ENCODE results near the gene PIK3CA.
"Not testable (repeated sequence)": the region's sequence is repeated elsewhere in the genome, so short reads cannot be mapped to it uniquely, and the experiment has no call there.

PIK3CA gene

DNA sequence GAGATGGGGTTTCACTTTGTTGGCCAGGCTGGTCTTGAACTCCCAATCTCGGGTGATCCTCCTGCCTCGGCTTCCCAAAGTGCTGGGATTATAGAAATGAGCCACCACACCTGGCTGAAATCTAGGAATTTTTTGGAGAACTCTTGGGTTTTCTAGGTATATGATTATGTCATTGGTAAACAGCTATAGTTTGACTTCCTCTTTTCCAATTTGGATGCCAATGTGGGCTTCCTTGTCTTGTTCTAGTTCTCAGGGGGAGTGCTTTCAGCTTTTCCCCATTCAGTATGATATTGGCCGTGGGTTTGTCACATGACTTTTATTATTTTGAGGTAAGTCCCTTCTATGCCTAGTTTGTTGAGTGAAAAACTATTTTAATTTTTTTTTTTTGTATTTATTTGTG, 84.9 kb downstream of the PIK3CA start:
- no peak for TF ChIP-seq CTCF (conservative IDR thresholded peaks at IDR 0.05)
- TF ChIP-seq ZFX (IDR thresholded peaks at IDR 0.05), result no peak
- no peak overlapping the region for H3K27ac ChIP-seq

GRCh38 chr3:179234199-179234598, 86.0 kb downstream of the PIK3CA start:
- no peak for TF ChIP-seq CTCF (conservative IDR thresholded peaks at IDR 0.05)
- no peak for TF ChIP-seq ZFX (IDR thresholded peaks at IDR 0.05)
- no peak overlapping the region for H3K27ac ChIP-seq

DNA sequence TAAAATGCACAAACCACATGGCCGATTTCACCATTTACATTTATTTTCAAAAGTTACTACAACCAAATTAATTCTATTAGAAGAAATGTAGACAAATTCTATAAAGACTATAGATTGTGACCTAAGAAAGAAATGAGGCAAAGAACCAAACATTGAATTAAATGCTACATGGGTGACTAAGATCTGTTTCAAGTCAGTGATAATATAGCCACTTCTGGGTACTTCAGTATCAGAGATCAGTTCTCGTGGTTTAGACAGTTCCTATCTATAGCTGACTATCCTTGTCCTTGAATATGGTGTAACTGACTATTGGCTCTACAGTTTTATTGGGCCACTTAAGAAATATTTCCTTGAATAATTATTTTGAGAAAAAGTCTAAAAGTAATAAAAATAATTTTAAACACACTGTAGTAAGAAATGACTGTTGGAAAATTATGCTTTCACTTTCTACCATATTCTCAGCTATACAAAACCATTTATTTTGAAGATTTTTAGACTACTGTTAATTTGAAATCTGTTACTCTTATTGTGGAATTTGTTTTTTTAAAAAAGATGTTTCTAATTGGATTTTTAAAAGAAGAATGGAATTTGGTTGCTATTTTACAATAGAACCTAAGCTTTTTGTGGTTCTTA, 88.6 kb downstream of the PIK3CA start:
- H3K27ac ChIP-seq, result no peak overlapping the region
- TF ChIP-seq ZFX (IDR thresholded peaks at IDR 0.05), result no peak
- TF ChIP-seq CTCF (conservative IDR thresholded peaks at IDR 0.05), result no peak

- H3K27ac ChIP-seq, result not testable (repeated sequence)
Measured at GRCh38 chr3:179240299-179240698, 92.1 kb downstream of the PIK3CA start.

GRCh38 chr3:179242859-179243258, 94.7 kb downstream of the PIK3CA start:
- not testable (repeated sequence) for H3K27ac ChIP-seq

GRCh38 chr3:179244878-179245277, 96.7 kb downstream of the PIK3CA start:
- H3K27ac ChIP-seq, result no peak overlapping the region
- no peak for TF ChIP-seq ZFX (IDR thresholded peaks at IDR 0.05)
- no peak for TF ChIP-seq CTCF (conservative IDR thresholded peaks at IDR 0.05)

GRCh38 chr3:179247289-179248015, 99.3 kb downstream of the PIK3CA start:
- TF ChIP-seq ZFX (IDR thresholded peaks at IDR 0.05) (no peak), CTCF (conservative IDR thresholded peaks at IDR 0.05) (no peak)
- H3K27ac ChIP-seq, result no peak overlapping the region

GRCh38 chr3:179250803-179251476, 102.8 kb downstream of the PIK3CA start, which contains the start of gene KCNMB3:
TSS of gene KCNMB3 (minus strand) at chr3:179251114. CDS start at chr3:179250990, 124 bp downstream.
- TF ChIP-seq CTCF (conservative IDR thresholded peaks at IDR 0.05) (no peak), ZFX (IDR thresholded peaks at IDR 0.05) (no peak)
- no peak within 1 kb of the TSS for H3K27ac ChIP-seq

Data from C4-2B (cell line).